DMS53 treated with DMSO at 0.1 percent for 48 hours (cell line): ENCODE results near the gene SHLD2.
A peak's percentile ranks its signal among the peaks of the same experiment; 100 is the strongest.
"Not testable (repeated sequence)": the region's sequence is repeated elsewhere in the genome, so short reads cannot be mapped to it uniquely, and the experiment has no call there.

Experiments used
- DNase-seq: peaks from one replicate; lab custom pipeline; 2025; ENCODE audit not compliant: unreplicated experiment; lab: John Stamatoyannopoulos, UW

SHLD2 gene

GRCh38 chr10:87137478-87137877 lies 42.5 kb downstream of the SHLD2 start:
- DNase-seq: not testable (repeated sequence)

DNA sequence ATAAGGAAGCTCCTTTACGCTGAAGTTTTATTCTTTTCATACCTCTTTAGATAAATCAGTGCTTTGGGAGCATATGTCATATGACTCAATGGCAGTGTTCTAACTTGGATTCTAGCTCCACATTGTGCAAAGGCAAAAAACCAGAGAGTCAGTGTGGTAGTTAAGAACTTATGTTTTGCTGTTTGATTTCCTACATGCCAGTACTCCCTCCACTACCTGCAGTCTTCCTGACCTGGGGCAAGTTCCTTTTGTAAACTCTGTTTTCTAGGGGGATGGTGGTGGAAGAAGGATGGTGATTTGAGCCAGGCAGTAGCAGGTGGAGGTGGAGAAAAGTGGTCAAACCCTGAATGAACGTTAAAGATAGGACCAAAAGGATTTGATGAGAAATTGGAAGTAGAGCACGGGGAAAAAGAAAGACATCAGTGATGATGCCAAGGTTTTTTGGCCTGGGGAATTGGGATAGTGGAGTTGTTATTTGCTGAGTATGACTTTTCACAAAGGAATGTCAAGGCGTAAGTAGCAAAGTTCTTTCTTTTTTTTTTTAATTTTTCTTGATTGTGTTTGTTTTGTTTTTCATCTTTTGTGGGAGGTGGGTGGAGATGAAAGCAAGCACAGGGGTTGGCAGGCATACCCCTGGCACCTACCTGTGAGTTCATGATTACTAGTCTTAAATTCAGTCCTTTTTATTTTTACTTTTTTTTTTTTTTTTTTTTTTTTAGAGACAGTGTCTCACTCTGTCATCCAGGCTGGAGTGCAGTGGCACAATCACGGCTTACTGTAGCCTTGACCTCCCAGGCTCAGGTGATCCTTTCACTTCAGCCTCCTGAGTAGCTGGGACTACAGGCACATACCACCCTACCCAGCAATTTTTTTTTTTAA lies 47.5 kb downstream of the SHLD2 start:
- not testable (repeated sequence) for DNase-seq

- not testable (repeated sequence) for DNase-seq
Observed at GRCh38 chr10:87143109-87143418, 48.1 kb downstream of the SHLD2 start.

- DNase-seq: not testable (repeated sequence)
Observed at GRCh38 chr10:87145598-87145997, 50.6 kb downstream of the SHLD2 start.

GRCh38 chr10:87149020-87149609 lies 54.1 kb downstream of the SHLD2 start:
- DNase-seq: not testable (repeated sequence)

DNA sequence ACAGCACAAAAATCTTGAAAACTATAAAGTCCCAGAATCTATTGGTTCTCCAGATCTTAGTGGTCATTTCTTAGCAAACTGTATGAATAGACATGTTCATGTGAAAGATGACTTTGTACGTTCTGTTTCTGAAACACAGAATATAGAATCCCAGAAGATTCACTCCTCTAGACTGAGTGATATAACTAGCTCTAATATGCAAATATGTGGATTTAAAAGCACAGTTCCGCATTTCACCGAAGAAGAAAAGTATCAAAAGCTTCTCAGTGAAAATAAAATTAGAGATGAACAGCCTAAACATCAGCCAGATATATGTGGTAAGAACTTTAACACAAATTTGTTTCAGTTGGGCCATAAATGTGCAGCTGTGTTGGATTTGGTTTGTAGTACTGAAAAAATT lies 56.5 kb downstream of the SHLD2 start:
- DNase-seq: not testable (repeated sequence)

DNA sequence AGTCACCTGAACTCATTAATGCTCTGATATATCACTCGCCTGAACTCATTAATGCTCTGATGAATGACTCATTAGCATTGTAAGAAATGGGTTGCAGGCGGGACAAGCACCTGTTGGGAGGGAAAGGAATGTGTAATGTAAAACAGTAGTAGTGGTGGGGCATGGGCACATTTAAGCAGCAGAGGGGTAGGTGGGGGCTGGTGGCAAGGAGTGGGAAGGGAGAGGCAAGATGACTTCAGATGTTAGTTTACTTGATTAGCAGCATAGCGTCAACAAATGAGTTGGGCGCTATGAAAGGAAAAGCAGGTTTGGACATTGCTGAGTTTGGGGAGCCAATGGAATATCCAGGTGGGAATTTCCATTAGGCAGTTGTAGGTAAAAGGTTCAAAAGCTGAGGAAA lies 61.8 kb downstream of the SHLD2 start:
- DNase-seq: not testable (repeated sequence)

DNA sequence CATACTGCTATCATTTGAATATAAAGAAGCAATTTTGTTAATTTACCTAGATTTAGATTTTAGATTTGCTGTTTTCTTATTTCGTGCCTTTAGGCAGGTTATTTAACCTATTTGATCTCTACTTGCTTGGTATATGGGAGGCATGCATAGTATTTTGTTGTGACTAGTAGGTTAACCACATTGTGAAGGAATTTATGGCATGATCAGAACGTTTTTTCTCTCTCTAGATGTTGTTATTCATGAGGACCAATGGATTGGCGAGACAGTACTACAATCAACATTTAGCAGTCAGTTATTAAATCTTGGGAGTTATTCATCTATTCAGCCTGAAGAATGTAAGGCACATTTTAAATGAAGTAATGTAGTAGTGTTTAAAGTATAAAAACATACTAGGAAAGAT lies 62.8 kb downstream of the SHLD2 start:
- not testable (repeated sequence) for DNase-seq

- not testable (repeated sequence) for DNase-seq
Observed at GRCh38 chr10:87162703-87163293, 67.8 kb downstream of the SHLD2 start.

DNA sequence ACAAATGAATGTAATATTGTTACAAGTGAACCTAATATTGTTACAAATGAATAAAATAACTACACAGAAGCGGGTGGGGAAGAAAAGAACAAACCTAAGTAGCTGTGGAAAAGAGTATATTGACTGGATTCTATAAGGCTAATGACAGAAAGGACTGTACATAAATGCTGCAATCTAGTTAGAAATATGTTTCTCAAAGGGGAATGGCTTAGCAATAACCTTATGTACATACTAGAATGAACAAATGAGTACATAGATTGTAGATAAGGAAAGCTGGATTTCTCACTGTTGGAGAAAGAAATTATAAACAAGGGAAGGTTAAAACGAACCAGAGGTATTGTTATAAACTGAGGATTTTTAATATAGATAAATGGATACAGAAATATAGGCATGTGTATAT lies 68.4 kb downstream of the SHLD2 start:
- not testable (repeated sequence) for DNase-seq

DNA sequence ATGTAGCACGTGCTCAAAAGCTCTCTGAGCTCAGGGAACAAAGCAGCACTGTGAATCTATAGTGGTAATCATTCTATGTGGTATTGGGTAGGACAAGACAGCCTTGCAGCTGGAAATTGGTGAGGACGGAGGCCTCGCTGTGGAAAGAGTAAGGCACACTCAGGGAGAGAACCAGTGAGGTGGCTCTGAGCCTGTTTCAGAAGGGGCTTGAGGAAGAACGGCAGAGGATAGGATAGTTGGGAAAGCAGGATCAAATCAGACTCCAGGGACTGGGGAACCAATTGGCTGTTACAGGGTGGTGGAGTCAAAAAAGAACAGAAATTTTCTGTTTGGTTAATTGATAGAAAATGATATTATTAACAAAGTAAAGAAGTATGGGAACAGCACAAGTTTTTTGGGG lies 74.9 kb downstream of the SHLD2 start:
- DNase-seq: not testable (repeated sequence)

DNA sequence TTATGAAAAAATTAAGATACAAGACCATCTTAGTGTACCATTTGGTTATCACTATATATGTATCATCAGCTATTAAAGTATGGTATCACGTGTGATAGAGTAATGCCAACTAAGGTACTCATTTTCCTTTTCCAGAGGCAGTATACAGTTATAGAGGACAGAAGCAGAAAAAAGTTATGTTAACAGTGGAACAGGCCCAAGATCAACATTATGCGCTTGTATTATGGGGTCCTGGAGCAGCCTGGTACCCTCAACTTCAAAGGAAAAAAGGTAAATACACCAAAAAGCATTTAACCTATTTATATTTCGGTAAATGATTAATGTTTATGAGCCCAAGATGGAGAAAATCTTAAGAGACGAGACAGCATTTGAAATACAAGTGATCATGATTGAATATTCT lies 75.7 kb downstream of the SHLD2 start:
- DNase-seq: not testable (repeated sequence)

GRCh38 chr10:87171670-87172069 lies 76.7 kb downstream of the SHLD2 start:
- not testable (repeated sequence) for DNase-seq

- DNase-seq: not testable (repeated sequence)
Observed at GRCh38 chr10:87172178-87172577, 77.2 kb downstream of the SHLD2 start.

DNA sequence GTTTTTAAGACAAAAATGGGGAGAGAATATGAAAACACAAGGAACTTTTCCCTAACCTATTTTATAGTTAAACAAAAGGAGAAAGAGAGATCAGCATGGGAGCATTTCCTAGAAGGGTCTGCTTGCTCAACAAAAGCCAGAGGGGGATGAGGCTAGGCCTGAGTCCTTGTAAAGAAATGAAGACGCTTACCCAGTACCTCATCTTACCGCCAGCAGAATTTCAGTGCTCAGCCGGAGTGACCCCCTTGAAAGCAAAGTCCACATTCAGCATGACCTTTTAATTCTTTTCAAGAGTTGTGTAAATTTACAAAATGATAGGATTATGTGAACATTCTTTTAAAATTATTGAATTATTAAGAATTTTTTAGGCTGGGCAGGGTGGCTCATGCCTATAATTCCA lies 82.6 kb downstream of the SHLD2 start:
- DNase-seq: not testable (repeated sequence)

DNA sequence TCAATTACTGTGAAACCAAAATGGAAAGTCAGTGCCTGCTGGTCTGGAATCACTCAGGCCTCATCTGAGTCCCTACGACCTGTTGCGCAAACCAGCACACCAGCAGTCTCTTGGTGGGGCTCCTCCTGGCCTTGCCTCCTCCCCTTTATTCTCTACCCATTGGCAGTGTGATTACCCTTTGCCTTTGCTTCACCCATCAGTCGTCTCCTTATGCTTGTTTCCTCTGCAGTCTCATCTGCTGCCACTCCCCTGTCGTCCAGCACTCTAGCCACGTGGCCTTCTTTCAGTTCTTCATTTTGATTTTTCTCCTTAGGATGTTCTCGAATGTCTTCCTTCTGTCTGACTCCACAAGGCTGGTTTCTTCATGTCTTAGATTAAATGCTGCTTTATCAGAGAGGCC lies 89.4 kb downstream of the SHLD2 start:
- DNase-seq: not testable (repeated sequence)

DNA sequence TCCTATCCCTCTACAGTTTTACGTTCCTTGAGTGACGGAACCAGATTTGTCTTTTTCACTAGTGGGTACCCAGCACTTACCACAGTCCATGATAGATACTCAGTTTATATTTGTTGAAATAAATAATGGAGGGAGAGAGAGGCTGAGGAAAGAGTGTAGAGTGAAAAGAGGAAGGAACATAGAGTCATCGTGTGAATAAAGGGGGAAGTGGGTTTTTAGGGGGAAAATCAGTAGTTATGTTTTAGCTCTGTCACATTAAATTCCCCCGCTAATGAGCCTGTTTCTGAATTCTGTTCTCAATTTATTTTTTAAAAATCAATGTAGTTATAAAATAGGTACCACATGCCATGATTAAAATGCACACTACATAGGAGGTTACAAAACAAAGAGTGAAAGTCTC lies 91.0 kb downstream of the SHLD2 start:
- DNase-seq: not testable (repeated sequence)

GRCh38 chr10:87187573-87187972 lies 92.6 kb downstream of the SHLD2 start:
- not testable (repeated sequence) for DNase-seq

- peak; percentile 3 for DNase-seq
Observed at GRCh38 chr10:87191841-87192240, 96.8 kb downstream of the SHLD2 start.

DNA sequence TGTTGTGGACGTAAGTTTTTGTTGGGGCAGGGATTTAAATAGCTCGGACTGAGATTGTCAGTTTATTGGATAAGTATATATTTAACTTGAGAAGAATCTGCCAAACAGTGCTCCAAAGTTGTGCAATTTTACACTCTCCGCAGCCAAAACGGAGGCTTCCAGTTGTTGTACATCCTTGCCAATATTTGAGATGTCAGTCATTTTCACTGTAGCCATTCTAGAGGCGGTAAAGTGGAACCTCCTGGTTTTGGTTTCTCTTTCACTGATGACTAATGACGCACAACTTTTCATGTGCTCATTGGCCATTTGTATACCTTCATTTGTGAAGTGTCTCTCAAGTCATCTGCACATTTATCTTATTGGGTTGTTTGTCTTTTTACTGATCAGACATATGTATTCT lies 105.9 kb downstream of the SHLD2 start:
- DNase-seq: peak; percentile 75

GRCh38 chr10:87204801-87205200 lies 109.8 kb downstream of the SHLD2 start:
- DNase-seq: not testable (repeated sequence)

- DNase-seq: not testable (repeated sequence)
Observed at GRCh38 chr10:87206922-87207321, 111.9 kb downstream of the SHLD2 start.
